Testis (tissue), 2 donors: Measurements from ENCODE around the gene ZC3H6.

Source experiments
- CTCF ChIP-seq, 3 experiments: fragments of 450-650 bp in 2 of 3; fragments of 200-600 bp in 1 of 3; sonication (generic) in 1 of 3; IDR thresholded peaks; one replicate each; pipeline ENCODE4 v1.5.1; 2016 to 2019; ENCODE audit warnings: antibody characterized with exemption in 3 of 3, mild to moderate bottlenecking in 2 of 3, moderate library complexity in 1 of 3
- POLR2A ChIP-seq: fragments of 450-650 bp; IDR thresholded peaks from one replicate; pipeline ENCODE4 v1.6.1; 2017; ENCODE audit warnings: antibody characterized with exemption, mild to moderate bottlenecking, moderate library complexity

DNA sequence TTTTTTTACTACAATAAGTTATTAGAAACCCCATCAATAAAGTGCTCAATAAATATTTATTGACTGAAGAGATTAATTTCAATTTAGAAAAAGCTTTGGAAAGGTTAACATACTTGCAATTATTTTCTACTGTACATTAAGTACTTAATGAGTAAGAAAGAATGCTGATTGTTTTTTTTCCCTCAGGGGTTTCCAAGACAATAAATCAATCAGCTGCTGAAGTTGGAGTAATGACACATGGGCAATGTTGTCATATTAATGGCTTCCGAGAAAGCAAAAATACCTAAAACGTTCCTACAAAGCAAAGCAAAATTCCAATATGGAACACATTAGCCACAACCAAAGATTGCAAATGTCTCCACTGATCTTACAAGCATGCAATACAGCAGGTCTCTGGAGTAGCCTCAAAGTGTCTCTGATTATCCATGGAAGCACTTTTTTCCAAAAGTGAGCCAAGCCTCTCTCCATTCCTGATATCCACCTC lies 66.7 kb downstream of the ZC3H6 start:
- no peak for TF ChIP-seq CTCF (IDR thresholded peaks at IDR 0.05)
- no peak for TF ChIP-seq POLR2A
